MCF 10A (cell line): Measurements from ENCODE around the gene SGCE. TPM values are rescaled to one million over a fixed set of nuclear protein-coding genes. Genes with fewer than 3 reads are reported as not detected.

Experiments
- BruUV-seq: library from RNA; stranded (reverse); fragments of 400-500 nt; replicated peaks from 2 replicates; lab custom pipeline; 2021; lab: Mats Ljungman, UMichigan
- CTCF ChIA-PET: fragments of 300-600 bp; sonication (Branson Sonifier 250); formaldehyde crosslinking; extraction: SDS; loops from one replicate; lab custom pipeline; 2021; ENCODE audit warnings: antibody characterized with exemption, inconsistent platforms; lab: Yijun Ruan, JAX
- POLR2A ChIA-PET: fragments of 300-600, 350-650 bp; sonication (Branson Sonifier 250); formaldehyde crosslinking; extraction: SDS; loops from one replicate; lab custom pipeline; 2020; ENCODE audit warnings: antibody characterized with exemption, inconsistent platforms; lab: Yijun Ruan, JAX
- DNase-seq: peaks from one replicate; pipeline ENCODE4 v3.0.0-alpha.2; 2018; ENCODE audit not compliant: unreplicated experiment
- H3K27ac Mint-ChIP-seq: one replicate; pipeline ENCODE4 v1.8.0; 2022; ENCODE audit warnings: mild to moderate bottlenecking, low read depth, mixed read lengths; ENCODE audit not compliant: unreplicated experiment
- H3K27me3 Mint-ChIP-seq: one replicate; pipeline ENCODE4 v1.8.0; 2022; ENCODE audit warnings: mixed read lengths; ENCODE audit not compliant: insufficient read depth, unreplicated experiment
- H3K36me3 Mint-ChIP-seq: one replicate; pipeline ENCODE4 v1.8.0; 2022; ENCODE audit warnings: mild to moderate bottlenecking, moderate library complexity, mixed read lengths; ENCODE audit not compliant: insufficient read depth, unreplicated experiment
- H3K4me1 Mint-ChIP-seq: one replicate; pipeline ENCODE4 v1.8.0; 2022; ENCODE audit warnings: mixed read lengths; ENCODE audit not compliant: insufficient read depth, unreplicated experiment
- H3K4me3 Mint-ChIP-seq: one replicate; pipeline ENCODE4 v1.8.0; 2022; ENCODE audit warnings: mild to moderate bottlenecking, moderate library complexity, mixed read lengths; ENCODE audit not compliant: unreplicated experiment
- H3K9me3 Mint-ChIP-seq: one replicate; pipeline ENCODE4 v1.8.0; 2022; ENCODE audit warnings: mixed read lengths; ENCODE audit not compliant: unreplicated experiment
- intact Hi-C: fragments of 100-400 bp; cut with micrococcal nuclease; formaldehyde crosslinking; loops from 2 replicates; pipeline ENCODE4 v1.14.1; 2022
- total RNA-seq: library from RNA; stranded (reverse); gene quantifications from 2 replicates; pipeline ENCODE4 v1.2.3, GENCODE V29; 2022
- TF ChIP-seq, protein P1 (sequence below): fragments of 200-600 bp; IDR thresholded peaks from one replicate; pipeline ENCODE4 v1.8.0; 2022; ENCODE audit warnings: antibody characterized with exemption, mild to moderate bottlenecking; ENCODE audit not compliant: unreplicated experiment

Gene SGCE
- total RNA-seq, 1 experiment from 2014 or later: 39.4 TPM

GRCh38 chr7:94588075-94588474 lies 67.9 kb downstream of the SGCE start:
- Mint-ChIP-seq H3K36me3 (peaks cover 7% of the 10 kb centered on the region), H3K9me3 (no peaks in the 10 kb centered on the region), H3K4me1 (peaks cover 14% of the 10 kb centered on the region), H3K4me3 (no peak overlapping the region), H3K27ac (no peak overlapping the region), H3K27me3 (no peaks in the 10 kb centered on the region)
- no TSS peak for BruUV-seq
- TF ChIP-seq, protein P1, sequence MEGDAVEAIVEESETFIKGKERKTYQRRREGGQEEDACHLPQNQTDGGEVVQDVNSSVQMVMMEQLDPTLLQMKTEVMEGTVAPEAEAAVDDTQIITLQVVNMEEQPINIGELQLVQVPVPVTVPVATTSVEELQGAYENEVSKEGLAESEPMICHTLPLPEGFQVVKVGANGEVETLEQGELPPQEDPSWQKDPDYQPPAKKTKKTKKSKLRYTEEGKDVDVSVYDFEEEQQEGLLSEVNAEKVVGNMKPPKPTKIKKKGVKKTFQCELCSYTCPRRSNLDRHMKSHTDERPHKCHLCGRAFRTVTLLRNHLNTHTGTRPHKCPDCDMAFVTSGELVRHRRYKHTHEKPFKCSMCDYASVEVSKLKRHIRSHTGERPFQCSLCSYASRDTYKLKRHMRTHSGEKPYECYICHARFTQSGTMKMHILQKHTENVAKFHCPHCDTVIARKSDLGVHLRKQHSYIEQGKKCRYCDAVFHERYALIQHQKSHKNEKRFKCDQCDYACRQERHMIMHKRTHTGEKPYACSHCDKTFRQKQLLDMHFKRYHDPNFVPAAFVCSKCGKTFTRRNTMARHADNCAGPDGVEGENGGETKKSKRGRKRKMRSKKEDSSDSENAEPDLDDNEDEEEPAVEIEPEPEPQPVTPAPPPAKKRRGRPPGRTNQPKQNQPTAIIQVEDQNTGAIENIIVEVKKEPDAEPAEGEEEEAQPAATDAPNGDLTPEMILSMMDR: no peak
- intact Hi-C loops: no loop called here
- no peak for DNase-seq
- CTCF ChIA-PET: interaction anchor here (0.7 kb wide), 1 partner anchor 325 kb away, joined by 3 read pairs; no protein-coding TSS in a partner anchor
- POLR2A ChIA-PET: interaction anchor here (1.2 kb wide), 1 partner anchor 60 kb away, joined by 3 read pairs; no protein-coding TSS in a partner anchor

GRCh38 chr7:94584113-94584512 lies 71.8 kb downstream of the SGCE start:
- TF ChIP-seq, protein P1: no peak
- Mint-ChIP-seq H3K27ac (no peak overlapping the region), H3K9me3 (no peaks in the 10 kb centered on the region), H3K36me3 (peaks cover 3% of the 10 kb centered on the region), H3K4me1 (peaks cover 37% of the 10 kb centered on the region), H3K4me3 (no peak overlapping the region), H3K27me3 (no peaks in the 10 kb centered on the region)
- no TSS peak for BruUV-seq
- CTCF ChIA-PET: interaction anchor here (1.7 kb wide), 1 partner anchor 10 kb away, joined by 4 read pairs; no protein-coding TSS in a partner anchor
- POLR2A ChIA-PET: interaction anchor here (0.9 to 1.6 kb wide), 8 partner anchors 9 to 73 kb away, joined by 3 to 5 read pairs (median 3); no protein-coding TSS in a partner anchor
- intact Hi-C loops: loop anchor here (5.0 kb wide), 2 partner anchors 73 to 113 kb away; partner anchors contain the start of gene SGCE
- peak; percentile 57 for DNase-seq

DNA sequence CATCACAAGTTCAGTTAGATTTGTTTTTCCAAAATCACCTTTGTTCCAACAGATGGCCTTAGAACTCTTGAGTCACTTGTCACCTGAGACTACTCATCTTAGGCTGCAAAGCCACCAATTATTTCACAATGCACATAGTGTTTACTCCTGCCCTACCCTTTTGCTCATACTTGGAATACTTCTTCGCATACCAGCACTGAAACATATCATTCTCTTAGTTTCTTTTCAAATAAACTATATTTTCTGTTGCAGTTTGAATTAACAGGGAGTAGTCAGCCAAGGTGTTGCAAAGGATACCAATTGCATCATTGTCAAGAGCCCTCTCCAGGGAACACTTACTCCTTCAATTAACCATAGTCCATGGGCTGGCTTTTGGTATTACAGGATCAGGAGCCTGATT lies 75.3 kb downstream of the SGCE start:
- Mint-ChIP-seq H3K36me3 (peaks cover 2% of the 10 kb centered on the region), H3K4me1 (peaks cover 46% of the 10 kb centered on the region), H3K27ac (peak overlapping the region; percentile 21), H3K4me3 (no peak overlapping the region), H3K27me3 (no peaks in the 10 kb centered on the region), H3K9me3 (peaks cover 8% of the 10 kb centered on the region)
- TF ChIP-seq, protein P1: no peak
- DNase-seq: peak; percentile 27
- POLR2A ChIA-PET: interaction anchor here (0.7 to 2.0 kb wide), 3 partner anchors 9 to 79 kb away, joined by 3 to 12 read pairs (median 3); partner anchors contain the start of gene SGCE
- CTCF ChIA-PET: no interaction called here
- no TSS peak for BruUV-seq
- intact Hi-C loops: loop anchor here (5.0 kb wide), 2 partner anchors 77 to 117 kb away; partner anchors contain the start of gene SGCE

- TF ChIP-seq, protein P1: no peak
- DNase-seq: no peak
- Mint-ChIP-seq H3K9me3 (peaks cover 18% of the 10 kb centered on the region), H3K4me3 (no peak overlapping the region), H3K27ac (peak overlapping the region; percentile 21), H3K27me3 (no peaks in the 10 kb centered on the region), H3K36me3 (peaks cover 13% of the 10 kb centered on the region), H3K4me1 (peaks cover 43% of the 10 kb centered on the region)
- ChIA-PET POLR2A (interaction anchor here (0.6 kb wide), 1 partner anchor 66 kb away, joined by 3 read pairs; no protein-coding TSS in a partner anchor), CTCF (no interaction called here)
- intact Hi-C loops: no loop called here
- BruUV-seq: no TSS peak
Observed at GRCh38 chr7:94579470-94579869, 76.5 kb downstream of the SGCE start.
